Panc1 (cell line): Measurements from ENCODE around the gene MYL5.

Experiments used
- POLR2AphosphoS5 ChIP-seq: IDR thresholded peaks from 2 replicates; pipeline ENCODE4 v1.6.1; 2012; ENCODE audit warnings: mild to moderate bottlenecking, low read depth, low read length, moderate library complexity
- SIN3A ChIP-seq: IDR thresholded peaks from 2 replicates; pipeline ENCODE4 v1.6.1; 2012; ENCODE audit warnings: low read depth, mild to moderate bottlenecking, low read length, moderate library complexity, borderline replicate concordance; ENCODE audit not compliant: insufficient read depth
- TCF7L2 ChIP-seq: IDR thresholded peaks from 2 replicates; pipeline ENCODE4 v1.6.1; 2011; ENCODE audit warnings: mild to moderate bottlenecking, low read depth, low read length, inconsistent platforms
- TF ChIP-seq, protein P1 (sequence below): fragments of 450-650 bp; IDR thresholded peaks from 2 replicates; pipeline ENCODE4 v1.5.1; 2017; ENCODE audit warnings: mild to moderate bottlenecking
- TF ChIP-seq, protein P2 (sequence below), 2 experiments: IDR thresholded peaks; 2 replicates each; pipeline ENCODE4 v1.6.1; 2011 to 2012; ENCODE audit warnings: low read depth in 2 of 2, control low read depth in 1 of 2, low read length in 1 of 2, mild to moderate bottlenecking in 1 of 2, moderate library complexity in 1 of 2; ENCODE audit not compliant: insufficient read depth in 1 of 2

DNA sequence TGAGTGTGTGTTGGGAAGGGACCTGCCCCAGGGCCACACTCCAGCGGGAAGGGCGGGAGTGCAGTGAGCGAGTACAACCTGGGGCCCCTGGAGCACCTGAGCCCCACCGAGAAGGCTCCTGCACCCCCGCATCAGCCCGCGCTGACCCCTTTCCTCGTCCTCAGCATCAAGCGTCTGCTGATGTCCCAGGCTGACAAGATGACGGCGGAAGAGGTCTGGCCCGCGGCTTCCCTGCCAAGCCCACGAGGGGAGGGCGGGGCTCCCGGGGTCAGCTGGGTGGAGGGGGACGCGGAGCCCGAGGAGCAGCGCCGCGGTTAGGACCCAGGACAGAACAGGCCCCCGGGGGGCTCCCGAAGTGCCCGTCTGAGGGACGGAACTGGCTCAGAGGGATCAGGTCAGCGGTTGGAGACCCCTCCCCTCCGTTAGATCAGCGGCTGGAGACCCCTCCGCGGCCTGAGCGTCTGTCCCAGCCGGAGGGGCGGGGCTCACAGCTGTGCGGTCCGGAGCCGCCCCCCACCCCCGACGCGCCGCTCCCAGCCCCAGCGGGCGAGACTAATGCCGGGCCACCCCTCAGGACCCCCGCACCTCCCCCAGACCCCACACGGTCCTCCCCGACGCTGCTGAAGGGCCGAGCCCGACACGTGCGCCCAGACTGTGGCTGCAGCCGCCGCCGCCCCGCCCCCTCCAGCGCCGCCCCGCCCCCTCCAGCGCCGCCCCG, 6.7 kb downstream of the MYL5 start:
- TF ChIP-seq, protein P1, sequence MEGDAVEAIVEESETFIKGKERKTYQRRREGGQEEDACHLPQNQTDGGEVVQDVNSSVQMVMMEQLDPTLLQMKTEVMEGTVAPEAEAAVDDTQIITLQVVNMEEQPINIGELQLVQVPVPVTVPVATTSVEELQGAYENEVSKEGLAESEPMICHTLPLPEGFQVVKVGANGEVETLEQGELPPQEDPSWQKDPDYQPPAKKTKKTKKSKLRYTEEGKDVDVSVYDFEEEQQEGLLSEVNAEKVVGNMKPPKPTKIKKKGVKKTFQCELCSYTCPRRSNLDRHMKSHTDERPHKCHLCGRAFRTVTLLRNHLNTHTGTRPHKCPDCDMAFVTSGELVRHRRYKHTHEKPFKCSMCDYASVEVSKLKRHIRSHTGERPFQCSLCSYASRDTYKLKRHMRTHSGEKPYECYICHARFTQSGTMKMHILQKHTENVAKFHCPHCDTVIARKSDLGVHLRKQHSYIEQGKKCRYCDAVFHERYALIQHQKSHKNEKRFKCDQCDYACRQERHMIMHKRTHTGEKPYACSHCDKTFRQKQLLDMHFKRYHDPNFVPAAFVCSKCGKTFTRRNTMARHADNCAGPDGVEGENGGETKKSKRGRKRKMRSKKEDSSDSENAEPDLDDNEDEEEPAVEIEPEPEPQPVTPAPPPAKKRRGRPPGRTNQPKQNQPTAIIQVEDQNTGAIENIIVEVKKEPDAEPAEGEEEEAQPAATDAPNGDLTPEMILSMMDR = no peak
- no peak for TF ChIP-seq POLR2AphosphoS5
- TF ChIP-seq, protein P2, sequence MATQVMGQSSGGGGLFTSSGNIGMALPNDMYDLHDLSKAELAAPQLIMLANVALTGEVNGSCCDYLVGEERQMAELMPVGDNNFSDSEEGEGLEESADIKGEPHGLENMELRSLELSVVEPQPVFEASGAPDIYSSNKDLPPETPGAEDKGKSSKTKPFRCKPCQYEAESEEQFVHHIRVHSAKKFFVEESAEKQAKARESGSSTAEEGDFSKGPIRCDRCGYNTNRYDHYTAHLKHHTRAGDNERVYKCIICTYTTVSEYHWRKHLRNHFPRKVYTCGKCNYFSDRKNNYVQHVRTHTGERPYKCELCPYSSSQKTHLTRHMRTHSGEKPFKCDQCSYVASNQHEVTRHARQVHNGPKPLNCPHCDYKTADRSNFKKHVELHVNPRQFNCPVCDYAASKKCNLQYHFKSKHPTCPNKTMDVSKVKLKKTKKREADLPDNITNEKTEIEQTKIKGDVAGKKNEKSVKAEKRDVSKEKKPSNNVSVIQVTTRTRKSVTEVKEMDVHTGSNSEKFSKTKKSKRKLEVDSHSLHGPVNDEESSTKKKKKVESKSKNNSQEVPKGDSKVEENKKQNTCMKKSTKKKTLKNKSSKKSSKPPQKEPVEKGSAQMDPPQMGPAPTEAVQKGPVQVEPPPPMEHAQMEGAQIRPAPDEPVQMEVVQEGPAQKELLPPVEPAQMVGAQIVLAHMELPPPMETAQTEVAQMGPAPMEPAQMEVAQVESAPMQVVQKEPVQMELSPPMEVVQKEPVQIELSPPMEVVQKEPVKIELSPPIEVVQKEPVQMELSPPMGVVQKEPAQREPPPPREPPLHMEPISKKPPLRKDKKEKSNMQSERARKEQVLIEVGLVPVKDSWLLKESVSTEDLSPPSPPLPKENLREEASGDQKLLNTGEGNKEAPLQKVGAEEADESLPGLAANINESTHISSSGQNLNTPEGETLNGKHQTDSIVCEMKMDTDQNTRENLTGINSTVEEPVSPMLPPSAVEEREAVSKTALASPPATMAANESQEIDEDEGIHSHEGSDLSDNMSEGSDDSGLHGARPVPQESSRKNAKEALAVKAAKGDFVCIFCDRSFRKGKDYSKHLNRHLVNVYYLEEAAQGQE (IDR thresholded peaks at IDR 0.05; ENCODE audit: insufficient read depth in 1 of 2, low read depth in 2 of 2, low read length in 1 of 2) = no peak
- TF ChIP-seq SIN3A = no peak
- TF ChIP-seq TCF7L2 = no peak
